ENCODE results near the gene IMMP1L. TPM values are rescaled to one million over a fixed set of nuclear protein-coding genes. Genes with fewer than 3 reads are reported as not detected.

The IMMP1L gene
- total and polyA plus RNA-seq, 2 of the 8 experiments (the other 6 are each of a cell fraction or from before 2014, with no cell fraction given): 27.4 to 47.7 TPM

DNA sequence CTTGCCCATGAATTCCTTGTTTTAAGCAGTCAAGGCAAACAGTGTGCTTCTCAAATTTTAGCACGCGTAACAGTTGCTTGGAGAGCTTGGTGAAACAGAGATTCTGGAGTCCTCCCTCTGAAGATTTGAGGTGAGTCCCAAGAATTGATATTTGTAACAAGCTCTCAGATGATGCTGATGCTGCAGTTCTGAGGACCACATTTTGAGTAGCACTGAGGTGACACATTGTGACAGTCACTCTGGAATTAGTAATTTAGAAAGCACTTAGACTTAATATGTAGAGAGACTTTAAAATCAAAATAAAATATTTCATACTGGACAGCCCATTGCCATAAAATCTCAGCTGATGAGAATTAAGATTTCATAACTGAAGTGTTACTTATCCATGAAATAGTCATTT, 101.2 kb downstream of the IMMP1L start (continued):
- TF ChIP-seq RXRA (IDR thresholded peaks at IDR 0.05; ENCODE audit: insufficient read depth, low read depth, low read length): no peak

GRCh38 chr11:31404614-31405013, 104.8 kb downstream of the IMMP1L start:
- Histone ChIP-seq H2AFZ (ENCODE audit: low read length) (no peak overlapping the region), H2BK120ac (replicated peaks; ENCODE audit: low read depth, low read length) (no peak overlapping the region), H4K91ac (replicated peaks; ENCODE audit: insufficient read length, low read length) (no peak overlapping the region), H2BK15ac (ENCODE audit: low read length) (no peak overlapping the region), H4K20me1 (replicated peaks in 1 of 2; ENCODE audit: control insufficient read depth in 1 of 2, insufficient read depth in 2 of 2, low read length in 2 of 2) (no peaks in the 10 kb centered on the region), H3K9ac (replicated peaks in 1 of 4; ENCODE audit: extremely low read depth in 1 of 4, low read depth in 3 of 4, low read length in 3 of 4) (no peak overlapping the region), H3K18ac (ENCODE audit: extremely low read depth, low read length) (no peak overlapping the region), H3K23ac (ENCODE audit: insufficient read length) (no peak overlapping the region), H3K4me3 (ENCODE audit: extremely low read depth in 1 of 4, insufficient read depth in 2 of 4, low read depth in 3 of 4, low read length in 4 of 4) (no peak overlapping the region), H3K79me1 (ENCODE audit: low read depth, low read length) (no peaks in the 10 kb centered on the region), H4K5ac (ENCODE audit: insufficient read length, low read depth, low read length) (no peak overlapping the region), H3K23me2 (ENCODE audit: low read depth, low read length) (no peaks in the 10 kb centered on the region), H3K14ac (ENCODE audit: insufficient read length) (no peak overlapping the region), H3K27ac (ENCODE audit: low read depth, low read length) (no peak overlapping the region), H2AK5ac (ENCODE audit: low read depth, low read length) (no peak overlapping the region), H3K4me2 (ENCODE audit: insufficient read depth in 1 of 2, low read depth in 2 of 2, low read length in 2 of 2) (no peak overlapping the region), H2BK12ac (ENCODE audit: low read depth, low read length) (no peak overlapping the region), H3K79me2 (ENCODE audit: control insufficient read depth in 1 of 2, insufficient read depth in 2 of 2, low read length in 2 of 2) (no peaks in the 10 kb centered on the region), H2BK5ac (ENCODE audit: low read depth, low read length) (no peak overlapping the region), H3K27me3 (replicated peaks in 1 of 4; ENCODE audit: control insufficient read depth in 3 of 4, extremely low read depth in 1 of 4, insufficient read depth in 3 of 4, low read length in 3 of 4) (no peaks in the 10 kb centered on the region), H3K4me1 (replicated peaks in 1 of 4; ENCODE audit: control insufficient read depth in 3 of 4, insufficient read depth in 4 of 4, low read length in 3 of 4) (no peaks in the 10 kb centered on the region), H3K56ac (replicated peaks; ENCODE audit: insufficient read length, low read depth, low read length) (no peak overlapping the region), H3K9me3 (ENCODE audit: insufficient read depth in 2 of 2, low read depth in 1 of 2, low read length in 1 of 2) (no peaks in the 10 kb centered on the region), H4K8ac (ENCODE audit: extremely low read depth, insufficient read depth, low read length) (no peak overlapping the region), H3K36me3 (ENCODE audit: control insufficient read depth in 2 of 4, insufficient read depth in 4 of 4, low read length in 3 of 4) (no peaks in the 10 kb centered on the region), H3K4ac (replicated peaks; ENCODE audit: insufficient read length, low read depth, low read length) (no peak overlapping the region), H2BK20ac (ENCODE audit: low read length) (no peak overlapping the region)
- ChIA-PET CTCF (ENCODE audit: partially characterized antibody) (interaction anchor here (0.7 to 2.4 kb wide), 5 partner anchors 11 to 602 kb away, joined by 3 to 8 read pairs (median 4); partner anchors contain the start of genes DCDC1 and DNAJC24), POLR2A (ENCODE audit: partially characterized antibody) (no interaction called here)
- no peak for DNase-seq (ENCODE audit: low read depth in 1 of 2, low spot score in 2 of 2)
- TF ChIP-seq RNF2 (IDR thresholded peaks at IDR 0.05; ENCODE audit: borderline replicate concordance, low read depth, low read length, missing control alignments, poor library complexity, severe bottlenecking): no peak
- no peak for FAIRE-seq

Data from H1 (cell line).